GM13976 (cell line): ENCODE results near the gene SF3A2.

ENCODE experiments used
- DNase-seq: peaks from one replicate; pipeline ENCODE4 v3.0.0; 2012; ENCODE audit warnings: low spot score
- CTCF ChIP-seq: IDR thresholded peaks from 2 replicates; pipeline ENCODE4 v1.5.1; 2012; ENCODE audit warnings: borderline replicate concordance, mild to moderate bottlenecking; ENCODE audit not compliant: insufficient read depth; ENCODE audit errors: extremely low read depth, missing control alignments, control extremely low read depth
- in situ Hi-C: fragments of 300-500 bp; cut with MboI; formaldehyde crosslinking; loops from one replicate; pipeline ENCODE4 v1.12.0; 2022; ENCODE audit warnings: low sequenced_read_pairs, mixed read lengths, inconsistent platforms; ENCODE audit not compliant: unreplicated experiment

Gene SF3A2

GRCh38 chr19:2260341-2260805 lies 23.7 kb downstream of the SF3A2 start:
- DNase-seq, result no peak
- TF ChIP-seq CTCF, result no peak
- in situ Hi-C loops, result no loop called here

- no peak for DNase-seq
- in situ Hi-C loops, result no loop called here
- TF ChIP-seq CTCF, result peak; percentile 61
Measured at GRCh38 chr19:2261438-2262172, 25.0 kb downstream of the SF3A2 start.

- TF ChIP-seq CTCF, result no peak
- DNase-seq, result peak; percentile 78
- in situ Hi-C loops, result no loop called here
Measured at GRCh38 chr19:2266183-2266993, 29.8 kb downstream of the SF3A2 start.

- in situ Hi-C loops, result no loop called here
- TF ChIP-seq CTCF, result no peak
- no peak for DNase-seq
Measured at GRCh38 chr19:2268480-2268830, 31.8 kb downstream of the SF3A2 start.

- in situ Hi-C loops, result no loop called here
- no peak for DNase-seq
- TF ChIP-seq CTCF, result no peak
Measured at GRCh38 chr19:2268861-2269243, 32.2 kb downstream of the SF3A2 start.

GRCh38 chr19:2269244-2270156 lies 32.9 kb downstream of the SF3A2 start:
- no peak for TF ChIP-seq CTCF
- in situ Hi-C loops, result no loop called here
- peak; percentile 100 for DNase-seq
